Mesendoderm (in vitro differentiated cells): ENCODE data around the gene RRAS2.

Experiments used
- DNase-seq: peaks from one replicate; pipeline ENCODE4 v3.0.0; 2013
- H2AK5ac ChIP-seq: 2 replicates; pipeline ENCODE4 v1.6.1; 2013; ENCODE audit warnings: low read length, inconsistent platforms
- H2BK120ac ChIP-seq: 2 replicates; pipeline ENCODE4 v1.6.1; 2013; ENCODE audit warnings: low read depth, mild to moderate bottlenecking, low read length, moderate library complexity, mixed read lengths
- H2BK15ac ChIP-seq: replicated peaks from 2 replicates; pipeline ENCODE4 v1.6.1; 2013; ENCODE audit warnings: low read depth, mild to moderate bottlenecking, moderate library complexity
- H2BK5ac ChIP-seq: 2 replicates; pipeline ENCODE4 v1.6.1; 2013; ENCODE audit warnings: low read length, inconsistent platforms
- H3K18ac ChIP-seq: 2 replicates; pipeline ENCODE4 v1.6.1; 2013; ENCODE audit warnings: mild to moderate bottlenecking, low read length, mixed read lengths
- H3K23ac ChIP-seq: one replicate; pipeline ENCODE4 v1.6.1; 2013; ENCODE audit warnings: low read length
- H3K27ac ChIP-seq: 2 replicates; pipeline ENCODE4 v1.5.1; 2013; ENCODE audit warnings: low read depth, mild to moderate bottlenecking, inconsistent platforms, low read length, moderate library complexity
- H3K27me3 ChIP-seq: 2 replicates; pipeline ENCODE4 v1.6.1; 2013; ENCODE audit warnings: low read length, control low read depth, mild to moderate bottlenecking, inconsistent platforms; ENCODE audit not compliant: insufficient read depth, poor library complexity
- H3K36me3 ChIP-seq: 2 replicates; pipeline ENCODE4 v1.6.1; 2013; ENCODE audit warnings: low read length, inconsistent platforms; ENCODE audit not compliant: control insufficient read depth, insufficient read depth
- H3K4ac ChIP-seq: one replicate; pipeline ENCODE4 v1.6.1; 2013; ENCODE audit warnings: low read depth, mild to moderate bottlenecking, low read length, moderate library complexity
- H3K4me1 ChIP-seq: 2 replicates; pipeline ENCODE4 v1.6.1; 2013; ENCODE audit warnings: low read depth, low read length, inconsistent platforms; ENCODE audit not compliant: control insufficient read depth
- H3K4me2 ChIP-seq: 2 replicates; pipeline ENCODE4 v1.6.1; 2013; ENCODE audit warnings: low read length
- H3K4me3 ChIP-seq: 2 replicates; pipeline ENCODE4 v1.5.1; 2013; ENCODE audit warnings: mild to moderate bottlenecking, low read length
- H3K56ac ChIP-seq: one replicate; pipeline ENCODE4 v1.6.1; 2013; ENCODE audit warnings: low read length
- H3K79me1 ChIP-seq: 2 replicates; pipeline ENCODE4 v1.6.1; 2013; ENCODE audit warnings: low read length, inconsistent platforms
- H3K79me2 ChIP-seq: 2 replicates; pipeline ENCODE4 v1.6.1; 2013; ENCODE audit warnings: mild to moderate bottlenecking, low read length; ENCODE audit not compliant: control insufficient read depth, insufficient read depth
- H3K9ac ChIP-seq: 2 replicates; pipeline ENCODE4 v1.6.1; 2013; ENCODE audit warnings: low read length, inconsistent platforms
- H4K5ac ChIP-seq: one replicate; pipeline ENCODE4 v1.6.1; 2013; ENCODE audit warnings: low read length
- H4K8ac ChIP-seq: one replicate; pipeline ENCODE4 v1.6.1; 2013; ENCODE audit warnings: low read depth, mild to moderate bottlenecking, control low read depth, low read length, moderate library complexity
- WGBS: extraction: QIAGEN DNeasy Blood & Tissue Kit; methylation state at CpG from one replicate; pipeline ENCODE4 v1.1.7; 2013; ENCODE audit warnings: low lambda C conversion rate, missing lambda C conversion rate; ENCODE audit not compliant: insufficient coverage; ENCODE audit errors: extremely low coverage; 5-methylcytosine and 5-hydroxymethylcytosine counted together

Gene RRAS2

DNA sequence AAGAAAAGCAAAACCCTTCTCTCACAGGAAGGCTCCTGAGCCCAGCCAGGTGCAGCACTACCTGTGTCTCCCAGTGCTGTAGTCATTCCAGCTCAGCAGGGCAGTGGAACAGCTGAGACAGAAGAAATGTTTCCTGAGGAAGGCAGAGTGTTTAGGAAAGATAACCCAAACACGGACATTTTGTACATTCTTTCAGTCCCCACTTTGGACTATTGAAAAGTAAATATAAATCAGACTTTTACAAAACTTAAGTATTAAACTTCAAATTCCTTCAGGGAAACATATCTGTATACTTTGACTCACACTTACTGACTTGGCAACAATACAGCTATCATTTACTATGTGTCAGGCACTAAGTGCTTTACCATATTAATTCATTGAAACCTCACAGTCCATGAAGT lies 40.4 kb downstream of the RRAS2 start:
- no peak overlapping the region for H3K56ac ChIP-seq
- no peak overlapping the region for H3K4ac ChIP-seq
- H2BK5ac ChIP-seq, result no peak overlapping the region
- H2BK15ac ChIP-seq, result no peak overlapping the region
- H2AK5ac ChIP-seq, result no peak overlapping the region
- no peak overlapping the region for H3K4me3 ChIP-seq
- H4K5ac ChIP-seq, result no peak overlapping the region
- no peak overlapping the region for H3K4me2 ChIP-seq
- peaks cover 69% of the 10 kb centered on the region for H3K79me2 ChIP-seq
- H3K79me1 ChIP-seq, result peaks cover 6% of the 10 kb centered on the region
- no peak overlapping the region for H3K9ac ChIP-seq
- H3K36me3 ChIP-seq, result no peaks in the 10 kb centered on the region
- no peak overlapping the region for H2BK120ac ChIP-seq
- no peaks in the 10 kb centered on the region for H3K27me3 ChIP-seq
- no peak overlapping the region for H3K27ac ChIP-seq
- no peak overlapping the region for H4K8ac ChIP-seq
- DNase-seq, result no peak
- H3K4me1 ChIP-seq, result peaks cover 1% of the 10 kb centered on the region
- no CpG with 5 or more reads among the region's 1 CpG for WGBS
- no peak overlapping the region for H3K18ac ChIP-seq
- no peak overlapping the region for H3K23ac ChIP-seq

DNA sequence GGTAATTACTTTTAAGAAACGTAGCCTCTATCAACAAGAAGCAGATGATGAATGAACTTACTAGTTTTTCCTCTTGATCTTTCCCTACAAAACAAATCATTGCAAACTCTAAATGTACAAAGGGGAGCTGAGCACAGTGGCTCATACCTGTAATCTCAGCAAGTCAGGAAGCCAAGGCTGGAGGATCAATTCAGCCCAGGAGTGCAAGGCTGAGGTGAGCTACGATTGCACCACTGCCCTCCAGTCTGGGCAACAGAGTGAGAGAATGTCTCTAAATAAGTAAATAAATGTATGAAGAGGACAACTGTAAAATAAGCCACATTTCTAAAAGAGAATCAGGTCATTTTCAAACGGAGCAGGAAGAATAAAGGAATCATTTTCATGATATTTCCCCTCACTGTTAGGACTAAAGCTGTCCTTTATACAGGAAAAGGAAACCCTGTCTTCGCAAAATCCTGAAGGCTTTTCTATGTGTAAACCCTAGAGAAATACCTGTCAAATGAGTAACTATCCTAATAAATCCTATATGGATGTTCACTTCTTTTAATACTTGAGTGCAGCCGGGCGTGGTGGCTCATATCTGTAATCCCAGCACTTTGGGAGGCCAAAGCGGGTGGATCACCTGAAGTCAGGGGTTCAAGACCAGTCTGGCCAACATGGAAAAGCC lies 41.2 kb downstream of the RRAS2 start:
- Histone ChIP-seq H3K4ac (no peak overlapping the region), H3K79me2 (peaks cover 69% of the 10 kb centered on the region), H3K27me3 (no peaks in the 10 kb centered on the region), H3K9ac (no peak overlapping the region), H3K18ac (no peak overlapping the region), H3K4me1 (peaks cover 1% of the 10 kb centered on the region), H2AK5ac (no peak overlapping the region), H4K8ac (no peak overlapping the region), H4K5ac (no peak overlapping the region), H2BK15ac (no peak overlapping the region), H3K27ac (no peak overlapping the region), H3K79me1 (peaks cover 7% of the 10 kb centered on the region), H3K4me2 (no peak overlapping the region), H3K23ac (no peak overlapping the region), H3K36me3 (no peaks in the 10 kb centered on the region), H2BK5ac (no peak overlapping the region), H3K4me3 (no peak overlapping the region), H2BK120ac (no peak overlapping the region), H3K56ac (peak overlapping the region; percentile 3)
- DNase-seq, result no peak
- no CpG with 5 or more reads among the region's 7 CpGs for WGBS

DNA sequence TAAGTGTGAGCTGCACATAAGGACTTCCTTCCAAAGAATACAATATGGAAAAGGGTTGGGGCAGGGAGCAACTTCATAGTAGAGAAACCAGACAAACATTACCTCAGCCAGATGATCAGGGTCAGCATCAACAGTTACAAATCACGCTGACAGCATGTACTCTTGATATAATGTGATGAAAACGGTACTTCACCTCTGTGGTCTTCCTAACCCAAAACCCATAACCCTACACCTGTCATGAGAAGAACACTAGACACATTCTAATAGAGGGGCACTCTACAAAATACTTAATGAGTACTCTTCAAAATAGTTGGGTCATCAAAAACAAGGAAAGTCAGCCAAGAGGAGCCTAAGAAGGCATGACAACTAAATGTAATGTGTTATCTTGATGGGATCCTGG lies 43.9 kb downstream of the RRAS2 start:
- no CpG with 5 or more reads among the region's 2 CpGs for WGBS
- H3K79me2 ChIP-seq, result peaks cover 72% of the 10 kb centered on the region
- H3K56ac ChIP-seq, result no peak overlapping the region
- no peak overlapping the region for H2BK120ac ChIP-seq
- peaks cover 7% of the 10 kb centered on the region for H3K4me1 ChIP-seq
- no peak overlapping the region for H2BK15ac ChIP-seq
- H3K27me3 ChIP-seq, result no peaks in the 10 kb centered on the region
- H3K4me3 ChIP-seq, result no peak overlapping the region
- H2BK5ac ChIP-seq, result no peak overlapping the region
- no peak overlapping the region for H3K4ac ChIP-seq
- no peak overlapping the region for H3K18ac ChIP-seq
- no peak overlapping the region for H3K27ac ChIP-seq
- no peak overlapping the region for H3K9ac ChIP-seq
- H4K5ac ChIP-seq, result no peak overlapping the region
- DNase-seq, result no peak
- peaks cover 7% of the 10 kb centered on the region for H3K79me1 ChIP-seq
- H3K23ac ChIP-seq, result no peak overlapping the region
- H2AK5ac ChIP-seq, result no peak overlapping the region
- H3K4me2 ChIP-seq, result no peak overlapping the region
- no peaks in the 10 kb centered on the region for H3K36me3 ChIP-seq
- H4K8ac ChIP-seq, result no peak overlapping the region

DNA sequence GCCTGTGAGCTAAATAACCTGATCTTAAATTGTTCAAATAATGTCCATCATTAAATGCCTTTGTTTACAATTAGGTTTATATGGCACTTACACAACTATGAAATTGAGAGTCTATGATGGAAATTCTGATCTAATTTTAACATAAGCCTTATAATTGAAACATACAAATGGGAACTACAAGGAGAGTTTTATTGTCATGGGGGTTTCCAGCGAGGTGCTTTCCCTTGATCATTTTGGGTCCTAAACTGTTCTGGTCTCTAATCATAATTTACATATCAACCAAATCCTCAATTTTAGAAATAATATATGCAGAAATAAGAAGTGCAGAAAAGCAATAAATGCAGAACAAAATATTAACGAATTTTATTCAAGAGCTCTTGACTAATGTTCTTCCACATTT lies 44.9 kb downstream of the RRAS2 start:
- H3K4me1 ChIP-seq, result peaks cover 14% of the 10 kb centered on the region

DNA sequence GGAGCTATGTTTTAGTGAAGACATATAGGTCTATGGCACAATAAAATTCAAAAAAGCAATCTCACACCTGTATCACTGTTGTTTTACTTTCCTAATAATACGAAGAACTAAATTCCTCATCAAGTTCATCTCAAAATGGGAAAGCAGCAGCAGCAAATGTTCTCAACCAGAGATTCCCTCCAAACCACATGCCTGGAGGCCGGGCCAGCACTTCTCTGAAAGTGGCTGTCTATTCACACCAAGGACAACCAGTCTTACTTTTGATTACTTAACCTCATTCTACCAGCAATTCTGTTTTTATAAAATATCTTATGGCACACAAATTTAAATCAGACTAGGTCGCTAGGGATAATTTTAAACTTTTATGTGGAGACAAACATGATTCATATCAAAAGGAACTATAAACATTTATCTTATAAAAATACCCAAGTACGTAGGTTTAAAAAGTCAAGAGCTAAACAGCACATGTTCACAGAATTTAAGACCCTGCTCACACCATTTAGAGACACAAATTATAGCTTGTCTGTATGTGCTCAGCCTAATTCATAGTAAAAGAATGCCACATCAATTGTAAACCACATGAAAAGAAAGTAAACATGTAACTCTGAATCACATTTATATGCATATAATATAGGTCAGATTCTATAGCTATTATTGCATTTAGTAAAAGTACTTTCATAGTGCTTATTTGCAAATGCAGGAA lies 46.1 kb downstream of the RRAS2 start:
- no peak overlapping the region for H3K23ac ChIP-seq
- H3K4me3 ChIP-seq, result no peak overlapping the region
- H4K8ac ChIP-seq, result no peak overlapping the region
- H3K9ac ChIP-seq, result no peak overlapping the region
- no peak overlapping the region for H2BK15ac ChIP-seq
- H3K4me2 ChIP-seq, result no peak overlapping the region
- H2AK5ac ChIP-seq, result no peak overlapping the region
- H2BK5ac ChIP-seq, result no peak overlapping the region
- no peak overlapping the region for H3K18ac ChIP-seq
- peaks cover 6% of the 10 kb centered on the region for H3K79me1 ChIP-seq
- no peak overlapping the region for H2BK120ac ChIP-seq
- no CpG with 5 or more reads among the region's 4 CpGs for WGBS
- H3K79me2 ChIP-seq, result peaks cover 75% of the 10 kb centered on the region
- peaks cover 13% of the 10 kb centered on the region for H3K4me1 ChIP-seq
- H3K56ac ChIP-seq, result no peak overlapping the region
- H3K36me3 ChIP-seq, result no peaks in the 10 kb centered on the region
- H3K27ac ChIP-seq, result no peak overlapping the region
- H4K5ac ChIP-seq, result no peak overlapping the region
- no peaks in the 10 kb centered on the region for H3K27me3 ChIP-seq
- no peak for DNase-seq
- H3K4ac ChIP-seq, result no peak overlapping the region

More for the DNA sequence above, 44.9 kb downstream of the RRAS2 start:
- no peak overlapping the region for H3K4ac ChIP-seq
- no peak overlapping the region for H4K5ac ChIP-seq
- H3K27ac ChIP-seq, result no peak overlapping the region
- H3K23ac ChIP-seq, result no peak overlapping the region
- DNase-seq, result no peak
- H2BK5ac ChIP-seq, result no peak overlapping the region
- no peak overlapping the region for H2BK15ac ChIP-seq
- peaks cover 77% of the 10 kb centered on the region for H3K79me2 ChIP-seq
- H3K9ac ChIP-seq, result no peak overlapping the region
- no peak overlapping the region for H2BK120ac ChIP-seq
- H3K4me3 ChIP-seq, result no peak overlapping the region
- H3K4me2 ChIP-seq, result no peak overlapping the region
- no peak overlapping the region for H3K18ac ChIP-seq
- H3K36me3 ChIP-seq, result no peaks in the 10 kb centered on the region
- no peak overlapping the region for H4K8ac ChIP-seq
- no peak overlapping the region for H2AK5ac ChIP-seq
- H3K56ac ChIP-seq, result no peak overlapping the region
- H3K27me3 ChIP-seq, result no peaks in the 10 kb centered on the region
- H3K79me1 ChIP-seq, result peaks cover 10% of the 10 kb centered on the region
- 100% methylated on average over 1 of the region's 2 CpGs for WGBS
